Transverse colon (tissue), 4 donors: ENCODE data around the gene RPL10.

Experiments used
- CTCF ChIP-seq, 5 experiments: fragments of 200-600 bp in 3 of 5; fragments of 450-650 bp in 2 of 5; sonication (generic) in 3 of 5; IDR thresholded peaks; 1 replicate in 2 of 5; 2 replicates in 3 of 5; pipeline ENCODE4 v1.5.1; 2016 to 2017; ENCODE audit warnings: antibody characterized with exemption in 5 of 5, inconsistent platforms in 3 of 5, mild to moderate bottlenecking in 2 of 5, moderate library complexity in 1 of 5
- POLR2A ChIP-seq: fragments of 450-650 bp; IDR thresholded peaks from one replicate; pipeline ENCODE4 v1.6.1; 2016; ENCODE audit warnings: antibody characterized with exemption, mild to moderate bottlenecking, moderate library complexity
- POLR2AphosphoS5 ChIP-seq, 3 donors: sonication (generic); formaldehyde crosslinking; IDR thresholded peaks; one replicate each; pipeline ENCODE4 v1.6.1; 2016; ENCODE audit warnings: antibody characterized with exemption in 3 of 3

GRCh38 chrX:154428176-154429171 is 30.3 kb downstream of the RPL10 start, which contains the start of gene ATP6AP1:
- no peak for TF ChIP-seq CTCF (IDR thresholded peaks at IDR 0.05)
- peak; percentile 74 for TF ChIP-seq POLR2A
- TF ChIP-seq POLR2AphosphoS5 (IDR thresholded peaks at IDR 0.05), result peak; percentile 73 to 76 (median 75)
